Uterus (tissue), 4 donors: Measurements from ENCODE around the gene KCNT2. TPM values are rescaled to one million over a fixed set of nuclear protein-coding genes. Genes with fewer than 3 reads are reported as not detected.

Source experiments
- DNase-seq, 2 donors: peaks; one replicate each; pipeline ENCODE4 v3.0.0-alpha.2; 2019 to 2020
- H3K27ac ChIP-seq, 2 donors: fragments of 200-600 bp; sonication (generic); 1 replicate in 1 of 2; 2 replicates in 1 of 2; pipeline ENCODE4 v1.5.1; 2016 to 2018
- H3K27me3 ChIP-seq, 2 donors: fragments of 200-600 bp; sonication (generic); one replicate each; pipeline ENCODE4 v1.5.1; 2018 to 2019; ENCODE audit warnings: control low read depth in 1 of 2
- H3K36me3 ChIP-seq, 2 donors: fragments of 200-600 bp; sonication (generic); one replicate each; pipeline ENCODE4 v1.5.1; 2019; ENCODE audit warnings: control low read depth in 1 of 2
- H3K4me1 ChIP-seq, 2 donors: fragments of 200-600 bp; sonication (generic); one replicate each; pipeline ENCODE4 v1.5.1; 2018 to 2019; ENCODE audit warnings: control low read depth in 1 of 2
- H3K4me3 ChIP-seq, 2 donors: fragments of 200-600 bp; sonication (generic); 1 replicate in 1 of 2; 2 replicates in 1 of 2; pipeline ENCODE4 v1.5.1; 2018 to 2019; ENCODE audit warnings: mild to moderate bottlenecking in 1 of 2
- H3K9me3 ChIP-seq, 2 donors: fragments of 200-600 bp; sonication (generic); one replicate each; pipeline ENCODE4 v1.5.1; 2019; ENCODE audit warnings: control low read depth in 1 of 2
- CTCF ChIP-seq, 4 experiments: fragments of 200-600 bp in 2 of 4; fragments of 450-650 bp in 2 of 4; sonication (generic) in 2 of 4; IDR thresholded peaks; one replicate each; pipeline ENCODE4 v1.5.1; 2016 to 2019; ENCODE audit warnings: antibody characterized with exemption in 4 of 4, mild to moderate bottlenecking in 2 of 4, moderate library complexity in 1 of 4
- POLR2A ChIP-seq, 2 donors: fragments of 450-650 bp; IDR thresholded peaks; one replicate each; pipeline ENCODE4 v1.6.1; 2016; ENCODE audit warnings: antibody characterized with exemption in 2 of 2, mild to moderate bottlenecking in 1 of 2, moderate library complexity in 1 of 2
- intact Hi-C: fragments of 100-400 bp; cut with DNase I; formaldehyde crosslinking; loops from one replicate; pipeline ENCODE4 v1.15.1; 2023; ENCODE audit warnings: low total_unique reads
- total RNA-seq, 4 donors: library from RNA; depleted of rRNA in 3 of 4; stranded (reverse); fragments of >200 nt in 3 of 4; gene quantifications; one replicate each; pipeline versions ENCODE4 v1.1.0 to v1.2.4, GENCODE V29; 2014 to 2023
- donor health status: DM: yes; HTN: yes; CAD: no.

KCNT2 gene
- total RNA-seq, 4 donors from 2014 or later, result 2.3 to 20.5 (median 3.8) TPM

- no peaks in the 10 kb centered on the region for H3K36me3 ChIP-seq
- intact Hi-C loops, result no loop called here
- no peaks in the 10 kb centered on the region for H3K4me1 ChIP-seq
- TF ChIP-seq CTCF (IDR thresholded peaks at IDR 0.05) (no peak), POLR2A (IDR thresholded peaks at IDR 0.05) (no peak)
- H3K27ac ChIP-seq, result no peak overlapping the region
- no peak overlapping the region for H3K4me3 ChIP-seq
- H3K9me3 ChIP-seq, result no peaks in the 10 kb centered on the region
- H3K27me3 ChIP-seq, result no peaks in the 10 kb centered on the region
- no peak for DNase-seq
Measured at GRCh38 chr1:196494766-196495165, 113.5 kb downstream of the KCNT2 start.

- intact Hi-C loops, result no loop called here
- Histone ChIP-seq H3K27ac (no peak overlapping the region), H3K4me1 (no peaks in the 10 kb centered on the region), H3K36me3 (no peaks in the 10 kb centered on the region), H3K9me3 (no peaks in the 10 kb centered on the region), H3K4me3 (no peak overlapping the region), H3K27me3 (no peaks in the 10 kb centered on the region)
- TF ChIP-seq CTCF (IDR thresholded peaks at IDR 0.05) (no peak), POLR2A (IDR thresholded peaks at IDR 0.05) (no peak)
- no peak for DNase-seq
Measured at GRCh38 chr1:196493881-196494280, 114.4 kb downstream of the KCNT2 start.

- Histone ChIP-seq H3K27me3 (no peaks in the 10 kb centered on the region), H3K4me3 (no peak overlapping the region), H3K4me1 (no peaks in the 10 kb centered on the region), H3K27ac (no peak overlapping the region), H3K36me3 (no peaks in the 10 kb centered on the region), H3K9me3 (no peaks in the 10 kb centered on the region)
- no peak for DNase-seq
- intact Hi-C loops, result no loop called here
- TF ChIP-seq POLR2A (IDR thresholded peaks at IDR 0.05), result no peak
- no peak for TF ChIP-seq CTCF (IDR thresholded peaks at IDR 0.05)
Measured at GRCh38 chr1:196488579-196488978, 119.7 kb downstream of the KCNT2 start.

GRCh38 chr1:196486346-196486745, 121.9 kb downstream of the KCNT2 start:
- TF ChIP-seq POLR2A (IDR thresholded peaks at IDR 0.05), result no peak
- TF ChIP-seq CTCF (IDR thresholded peaks at IDR 0.05), result no peak
- intact Hi-C loops, result no loop called here
- H3K9me3 ChIP-seq, result no peaks in the 10 kb centered on the region
- H3K4me3 ChIP-seq, result no peak overlapping the region
- no peaks in the 10 kb centered on the region for H3K27me3 ChIP-seq
- DNase-seq, result no peak
- no peaks in the 10 kb centered on the region for H3K4me1 ChIP-seq
- H3K36me3 ChIP-seq, result no peaks in the 10 kb centered on the region
- no peak overlapping the region for H3K27ac ChIP-seq

GRCh38 chr1:196481616-196482015, 126.6 kb downstream of the KCNT2 start:
- Histone ChIP-seq H3K4me1 (no peaks in the 10 kb centered on the region), H3K27ac (no peak overlapping the region), H3K36me3 (no peaks in the 10 kb centered on the region), H3K4me3 (no peak overlapping the region), H3K9me3 (no peaks in the 10 kb centered on the region), H3K27me3 (no peaks in the 10 kb centered on the region)
- intact Hi-C loops, result no loop called here
- TF ChIP-seq POLR2A (IDR thresholded peaks at IDR 0.05) (no peak), CTCF (IDR thresholded peaks at IDR 0.05) (no peak)
- DNase-seq, result no peak
